HAP-1 (cell line): ENCODE data around the gene TMEM213.

ENCODE experiments used
- DNase-seq, 2 experiments: peaks; one replicate each; pipeline ENCODE4 v3.0.0-alpha.2; 2016 to 2020; ENCODE audit warnings: low spot score in 2 of 2
- H3K27me3 ChIP-seq: fragments of 250-450 bp; sonication (Bioruptor Pico); 2 replicates; pipeline ENCODE4 v1.5.1; 2020; ENCODE audit warnings: low read depth, mild to moderate bottlenecking, moderate library complexity
- H3K36me3 ChIP-seq: fragments of 250-450 bp; sonication (Bioruptor Pico); replicated peaks from 2 replicates; pipeline ENCODE4 v1.5.1; 2020; ENCODE audit warnings: mild to moderate bottlenecking
- H3K4me1 ChIP-seq: fragments of 250-450 bp; sonication (Bioruptor Pico); 2 replicates; pipeline ENCODE4 v1.5.1; 2020; ENCODE audit warnings: mild to moderate bottlenecking
- H3K4me3 ChIP-seq: fragments of 250-450 bp; sonication (Bioruptor Pico); 2 replicates; pipeline ENCODE4 v1.5.1; 2020; ENCODE audit warnings: mild to moderate bottlenecking, moderate library complexity
- H3K9me3 ChIP-seq: fragments of 250-450 bp; sonication (Bioruptor Pico); 2 replicates; pipeline ENCODE4 v1.5.1; 2020; ENCODE audit warnings: mild to moderate bottlenecking, moderate library complexity
- in situ Hi-C: fragments of 300-500 bp; cut with MboI; formaldehyde crosslinking; loops from 3 replicates; pipeline ENCODE4 v1.14.3; 2020; ENCODE audit warnings: low sequenced_read_pairs, inconsistent platforms, mixed read lengths

The TMEM213 gene

DNA sequence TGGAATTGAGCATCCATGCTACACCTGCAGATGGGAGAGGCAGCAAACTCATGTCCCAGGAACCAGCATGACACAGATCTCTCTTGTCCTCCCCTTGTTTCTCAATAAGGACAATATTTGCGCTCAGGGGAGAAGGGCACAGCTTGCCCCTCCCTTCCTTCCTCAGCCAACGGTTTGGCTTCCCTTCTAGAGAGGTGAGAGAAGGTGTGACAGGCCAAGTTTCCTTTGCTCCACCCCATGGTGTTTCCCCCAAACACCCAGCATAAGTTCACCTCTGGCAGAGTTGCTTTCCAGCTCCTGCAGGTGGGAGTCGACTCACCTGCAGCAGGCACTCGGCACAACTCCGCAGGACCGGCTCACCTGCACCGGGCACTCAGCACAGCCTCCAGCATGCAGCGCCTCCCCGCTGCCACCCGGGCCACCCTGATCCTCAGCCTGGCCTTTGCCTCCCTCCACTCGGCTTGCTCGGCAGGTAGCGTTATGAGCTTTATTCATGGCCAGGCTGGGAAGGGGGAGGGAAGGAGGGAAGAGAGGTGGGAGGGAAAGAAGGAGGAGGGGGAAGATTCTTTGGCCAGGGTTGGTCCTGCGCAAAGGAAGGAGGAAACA is at the start of gene TMEM213, which contains the start of gene ATP6V0A4:
TSS of gene TMEM213 (plus strand) at position 280 of the 606 bp plus-strand sequence. CDS start at position 391, 111 bp downstream.
TSS of gene ATP6V0A4 (minus strand) at position 482 of the 606 bp plus-strand sequence. CDS start 26,949 bp downstream, outside the sequence.
- Histone ChIP-seq H3K4me1 (no peaks in the 10 kb centered on the region), H3K27me3 (no peaks in the 10 kb centered on the region), H3K4me3 (no peak within 1 kb of the TSS), H3K9me3 (no peaks in the 10 kb centered on the region), H3K36me3 (no peaks in the 10 kb centered on the region)
- in situ Hi-C loops: no loop called here
- no peak for DNase-seq

GRCh38 chr7:138748666-138749065 is 49.1 kb upstream of the TMEM213 start:
- in situ Hi-C loops: loop anchor here (25.0 kb wide), 1 partner anchor 1086 kb away; no protein-coding TSS in a partner anchor
- peaks cover 7% of the 10 kb centered on the region for H3K4me1 ChIP-seq
- no peaks in the 10 kb centered on the region for H3K9me3 ChIP-seq
- no peaks in the 10 kb centered on the region for H3K36me3 ChIP-seq
- H3K4me3 ChIP-seq: no peak overlapping the region
- no peak for DNase-seq
- H3K27me3 ChIP-seq: no peaks in the 10 kb centered on the region

- Histone ChIP-seq H3K27me3 (no peaks in the 10 kb centered on the region), H3K36me3 (no peaks in the 10 kb centered on the region), H3K4me1 (peaks cover 7% of the 10 kb centered on the region), H3K9me3 (no peaks in the 10 kb centered on the region), H3K4me3 (no peak overlapping the region)
- in situ Hi-C loops: loop anchor here (25.0 kb wide), 1 partner anchor 1088 kb away; no protein-coding TSS in a partner anchor
- no peak for DNase-seq
These were observed 47.8 kb upstream of the TMEM213 start for GRCh38 chr7:138749960-138750359.

DNA sequence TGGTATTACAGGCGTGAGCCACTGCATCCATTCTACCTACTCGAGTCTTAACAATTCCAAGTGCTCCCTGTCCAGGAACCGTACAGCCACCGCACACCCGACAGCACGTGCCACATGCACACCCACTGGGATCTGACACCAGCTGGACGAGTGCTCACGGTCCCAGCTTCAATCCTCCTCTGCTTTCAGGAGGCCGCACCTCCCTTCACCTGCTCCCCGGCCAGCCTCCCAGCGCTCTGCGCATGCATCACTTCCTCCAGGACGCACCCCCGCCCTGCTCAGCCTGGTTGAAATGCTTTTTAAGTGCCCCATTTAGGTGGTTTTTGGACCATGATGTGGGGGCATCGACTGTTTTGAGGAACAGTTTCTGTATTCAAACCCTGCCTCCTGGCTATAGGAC is 47.3 kb upstream of the TMEM213 start:
- no peak overlapping the region for H3K4me3 ChIP-seq
- H3K9me3 ChIP-seq: no peaks in the 10 kb centered on the region
- H3K27me3 ChIP-seq: no peaks in the 10 kb centered on the region
- DNase-seq: no peak
- peaks cover 7% of the 10 kb centered on the region for H3K4me1 ChIP-seq
- H3K36me3 ChIP-seq: no peaks in the 10 kb centered on the region
- in situ Hi-C loops: no loop called here

DNA sequence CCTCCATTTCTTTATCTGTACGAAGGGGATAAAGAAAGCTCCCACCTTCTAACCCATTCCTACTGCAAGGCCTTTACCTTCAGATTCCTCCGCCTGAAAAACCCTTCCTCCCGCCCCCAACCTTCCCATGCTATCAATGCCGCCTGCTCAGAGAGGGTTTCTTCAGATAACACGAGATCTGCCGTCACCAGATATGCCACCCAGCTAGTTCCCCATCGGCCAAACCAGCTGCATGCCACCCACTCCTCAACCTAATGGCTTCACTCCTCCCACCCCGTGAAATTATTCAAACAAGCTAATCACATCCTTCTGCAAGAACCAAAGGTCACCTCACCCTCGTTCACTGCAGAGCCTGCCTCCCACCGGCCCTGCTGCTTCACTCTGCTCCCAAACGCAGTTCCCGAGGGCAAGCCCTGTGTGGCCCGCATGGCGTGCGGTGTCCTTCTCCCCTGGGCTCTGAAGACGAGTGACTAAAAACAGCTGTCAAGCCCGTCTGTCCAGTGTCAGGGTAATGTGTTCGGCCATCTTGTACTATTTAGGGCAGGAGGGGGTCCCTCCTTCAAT is 46.8 kb upstream of the TMEM213 start:
- Histone ChIP-seq H3K4me1 (peaks cover 7% of the 10 kb centered on the region), H3K4me3 (no peak overlapping the region), H3K36me3 (no peaks in the 10 kb centered on the region), H3K27me3 (no peaks in the 10 kb centered on the region), H3K9me3 (no peaks in the 10 kb centered on the region)
- DNase-seq: no peak
- in situ Hi-C loops: no loop called here

- H3K4me1 ChIP-seq: peaks cover 7% of the 10 kb centered on the region
- H3K27me3 ChIP-seq: no peaks in the 10 kb centered on the region
- H3K9me3 ChIP-seq: no peaks in the 10 kb centered on the region
- no peaks in the 10 kb centered on the region for H3K36me3 ChIP-seq
- DNase-seq: peak; percentile 12 to 26
- in situ Hi-C loops: no loop called here
- no peak overlapping the region for H3K4me3 ChIP-seq
These were observed 45.2 kb upstream of the TMEM213 start for GRCh38 chr7:138752518-138753149.

DNA sequence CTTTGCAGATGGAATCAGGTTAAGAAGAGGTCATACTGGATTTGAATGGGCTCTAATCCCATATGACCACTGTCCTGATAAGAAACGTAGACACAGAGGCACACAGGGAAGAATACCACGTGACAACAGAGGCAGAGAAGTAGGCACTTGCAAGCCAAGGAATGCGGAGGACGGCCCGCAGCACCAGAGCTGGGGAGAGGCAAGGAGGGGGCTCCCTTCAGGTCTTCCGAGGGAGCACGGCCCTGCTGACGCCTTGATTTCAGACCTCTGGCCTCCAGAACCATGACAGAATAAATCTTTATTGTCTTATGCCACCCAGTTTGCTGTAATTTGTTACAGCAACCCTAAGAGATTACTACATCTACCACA is 44.7 kb upstream of the TMEM213 start:
- Histone ChIP-seq H3K27me3 (no peaks in the 10 kb centered on the region), H3K36me3 (no peaks in the 10 kb centered on the region), H3K9me3 (no peaks in the 10 kb centered on the region), H3K4me3 (no peak overlapping the region), H3K4me1 (peaks cover 7% of the 10 kb centered on the region)
- in situ Hi-C loops: no loop called here
- peak in 1 of 2 experiments; percentile 29 for DNase-seq

DNA sequence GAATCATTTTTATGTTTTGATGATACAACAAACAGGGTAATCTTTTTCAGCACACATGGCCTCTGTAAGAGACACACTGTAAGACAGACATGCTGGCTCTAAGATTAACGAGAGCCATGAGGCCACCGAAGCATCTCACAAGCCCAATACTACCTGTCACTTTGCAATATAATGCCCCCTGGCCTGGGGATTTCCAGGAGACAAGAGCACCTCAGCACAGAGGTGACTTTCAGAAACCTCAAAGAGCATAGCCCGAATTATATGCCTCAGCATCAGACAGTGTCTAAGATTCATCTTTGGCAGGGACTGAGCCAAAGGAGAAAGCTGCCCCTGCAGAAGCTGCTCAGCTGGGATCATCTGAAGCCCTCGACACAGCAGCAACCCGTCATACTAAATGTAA is 44.2 kb upstream of the TMEM213 start:
- H3K27me3 ChIP-seq: no peaks in the 10 kb centered on the region
- H3K4me3 ChIP-seq: no peak overlapping the region
- in situ Hi-C loops: no loop called here
- no peaks in the 10 kb centered on the region for H3K36me3 ChIP-seq
- no peak for DNase-seq
- H3K4me1 ChIP-seq: peaks cover 7% of the 10 kb centered on the region
- H3K9me3 ChIP-seq: no peaks in the 10 kb centered on the region

DNA sequence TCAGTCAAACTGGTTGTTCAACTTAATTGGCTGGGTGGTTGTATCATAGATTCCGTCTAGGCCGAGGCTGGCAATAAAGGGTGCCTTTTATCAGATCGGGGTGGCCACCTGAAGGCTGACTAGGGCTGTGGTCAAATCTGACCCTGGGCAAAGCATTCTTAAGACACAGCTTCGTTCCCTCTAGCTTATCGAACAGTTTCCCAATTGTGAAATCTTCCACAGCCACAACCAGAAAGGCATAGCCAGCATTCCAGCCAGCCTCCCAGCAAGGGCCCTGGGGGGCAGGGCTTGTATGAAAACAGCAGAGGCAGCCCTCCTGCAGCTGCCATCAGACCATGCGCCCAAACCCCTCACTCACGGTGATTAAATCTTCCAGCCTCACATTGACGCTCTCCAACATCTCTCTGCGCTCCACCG is 42.5 kb upstream of the TMEM213 start:
- DNase-seq: no peak
- H3K4me1 ChIP-seq: peaks cover 7% of the 10 kb centered on the region
- in situ Hi-C loops: no loop called here

GRCh38 chr7:138755842-138756590 is 41.8 kb upstream of the TMEM213 start:
- Histone ChIP-seq H3K9me3 (no peaks in the 10 kb centered on the region), H3K36me3 (no peaks in the 10 kb centered on the region), H3K4me3 (no peak overlapping the region), H3K27me3 (no peaks in the 10 kb centered on the region), H3K4me1 (peaks cover 7% of the 10 kb centered on the region)
- DNase-seq: no peak
- in situ Hi-C loops: no loop called here

More for the DNA sequence above, 42.5 kb upstream of the TMEM213 start:
- Histone ChIP-seq H3K9me3 (no peaks in the 10 kb centered on the region), H3K36me3 (no peaks in the 10 kb centered on the region), H3K4me3 (no peak overlapping the region), H3K27me3 (no peaks in the 10 kb centered on the region)

GRCh38 chr7:138756591-138757242 is 41.1 kb upstream of the TMEM213 start:
- Histone ChIP-seq H3K4me1 (peaks cover 7% of the 10 kb centered on the region), H3K36me3 (no peaks in the 10 kb centered on the region), H3K9me3 (no peaks in the 10 kb centered on the region), H3K4me3 (no peak overlapping the region), H3K27me3 (no peaks in the 10 kb centered on the region)
- in situ Hi-C loops: no loop called here
- DNase-seq: no peak

GRCh38 chr7:138768241-138768640 is 29.6 kb upstream of the TMEM213 start:
- in situ Hi-C loops: no loop called here
- no peak for DNase-seq
- H3K9me3 ChIP-seq: no peaks in the 10 kb centered on the region

DNA sequence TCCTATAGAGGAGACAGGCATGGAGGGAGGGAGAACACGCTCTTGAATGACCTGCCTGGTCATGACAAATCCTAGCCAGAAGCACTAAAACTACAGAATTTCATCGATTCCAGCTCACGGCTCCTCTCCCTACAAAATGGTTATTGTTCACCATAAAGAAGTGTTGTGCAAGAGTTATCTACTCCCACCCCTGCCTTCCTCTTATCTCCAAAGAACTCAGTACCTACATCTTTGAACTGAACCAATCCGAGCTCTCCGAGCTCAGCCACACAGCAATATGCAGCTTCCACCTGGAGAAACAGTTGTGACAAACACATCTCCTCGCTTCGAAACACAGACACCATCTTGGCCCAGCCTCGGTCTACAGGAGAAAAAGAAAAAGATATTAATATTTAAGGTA is 26.9 kb upstream of the TMEM213 start:
- Histone ChIP-seq H3K4me1 (no peaks in the 10 kb centered on the region), H3K9me3 (no peaks in the 10 kb centered on the region), H3K27me3 (no peaks in the 10 kb centered on the region), H3K36me3 (no peaks in the 10 kb centered on the region), H3K4me3 (no peak overlapping the region)
- DNase-seq: no peak
- in situ Hi-C loops: no loop called here

More at GRCh38 chr7:138768241-138768640, 29.6 kb upstream of the TMEM213 start:
- H3K4me3 ChIP-seq: no peak overlapping the region
- H3K4me1 ChIP-seq: peaks cover 10% of the 10 kb centered on the region
- H3K36me3 ChIP-seq: no peaks in the 10 kb centered on the region
- no peaks in the 10 kb centered on the region for H3K27me3 ChIP-seq
